GM23338 (cell line): ENCODE results near the gene VCPKMT. TPM values are rescaled to one million over a fixed set of nuclear protein-coding genes. Genes with fewer than 3 reads are reported as not detected.

Experiments
- ATAC-seq: fragments of 200-7000 bp; cut with Tn5 transposase; 3 replicates; pipeline ENCODE4 v1.9.1; 2020
- DNase-seq: peaks from one replicate; pipeline ENCODE4 v3.0.0-alpha.2; 2015; ENCODE audit warnings: low spot score
- H2AFZ ChIP-seq: fragments of 200-600 bp; sonication (generic); 2 replicates; pipeline ENCODE4 v1.8.0; 2016; ENCODE audit warnings: antibody characterized with exemption, mild to moderate bottlenecking, moderate library complexity
- H3F3A ChIP-seq: fragments of 200-600 bp; sonication (generic); replicated peaks from 2 replicates; pipeline ENCODE4 v1.8.0; 2017; ENCODE audit warnings: antibody characterized with exemption, mixed run types, low read depth
- H3K27ac ChIP-seq: fragments of 200-600 bp; sonication (generic); 2 replicates; pipeline ENCODE4 v1.6.1; 2016; ENCODE audit warnings: low read depth
- H3K27me3 ChIP-seq: fragments of 200-600 bp; sonication (generic); 2 replicates; pipeline ENCODE4 v1.8.0; 2016; ENCODE audit warnings: mild to moderate bottlenecking, mixed run types, moderate library complexity; ENCODE audit not compliant: insufficient read depth
- H3K36me3 ChIP-seq: fragments of 200-600 bp; sonication (generic); 2 replicates; pipeline ENCODE4 v1.8.0; 2016; ENCODE audit warnings: mild to moderate bottlenecking; ENCODE audit not compliant: insufficient read depth
- H3K4me1 ChIP-seq: fragments of 200-600 bp; sonication (generic); 2 replicates; pipeline ENCODE4 v1.8.0; 2016; ENCODE audit warnings: mild to moderate bottlenecking, moderate library complexity; ENCODE audit not compliant: insufficient read depth
- H3K4me2 ChIP-seq: fragments of 200-600 bp; sonication (generic); 2 replicates; pipeline ENCODE4 v1.7.1; 2017; ENCODE audit warnings: mixed run types
- H3K4me3 ChIP-seq: fragments of 200-600 bp; sonication (generic); 2 replicates; pipeline ENCODE4 v1.6.1; 2016; ENCODE audit warnings: mixed run types
- H3K79me2 ChIP-seq: fragments of 200-600 bp; sonication (generic); replicated peaks from 2 replicates; pipeline ENCODE4 v1.8.0; 2017; ENCODE audit warnings: mild to moderate bottlenecking; ENCODE audit not compliant: insufficient read depth
- H3K9me2 ChIP-seq: fragments of 200-600 bp; sonication (generic); 2 replicates; pipeline ENCODE4 v1.8.0; 2017; ENCODE audit not compliant: insufficient read depth
- H4K20me1 ChIP-seq: fragments of 200-600 bp; sonication (generic); replicated peaks from 2 replicates; pipeline ENCODE4 v1.8.0; 2017; ENCODE audit warnings: mild to moderate bottlenecking; ENCODE audit not compliant: insufficient read depth
- H3K27ac Mint-ChIP-seq: 2 replicates; pipeline ENCODE4 v1.8.0; 2020; ENCODE audit warnings: inconsistent platforms, mild to moderate bottlenecking, moderate library complexity, mixed read lengths
- H3K27me3 Mint-ChIP-seq: 3 replicates; pipeline ENCODE4 v1.8.0; 2022; ENCODE audit warnings: low read depth, mild to moderate bottlenecking, moderate library complexity, mixed read lengths, inconsistent platforms; ENCODE audit not compliant: insufficient read depth, poor library complexity
- H3K36me3 Mint-ChIP-seq: 3 replicates; pipeline ENCODE4 v1.8.0; 2021; ENCODE audit warnings: low read depth, mild to moderate bottlenecking, inconsistent platforms, moderate library complexity, mixed read lengths
- H3K4me1 Mint-ChIP-seq: 3 replicates; pipeline ENCODE4 v1.8.0; 2020; ENCODE audit warnings: mild to moderate bottlenecking, inconsistent platforms, mixed read lengths
- H3K4me3 Mint-ChIP-seq: 3 replicates; pipeline ENCODE4 v1.8.0; 2021; ENCODE audit warnings: moderate library complexity, mild to moderate bottlenecking, inconsistent platforms, mixed read lengths
- H3K9me3 Mint-ChIP-seq: 3 replicates; pipeline ENCODE4 v1.8.0; 2020; ENCODE audit warnings: moderate library complexity, mild to moderate bottlenecking, inconsistent platforms, mixed read lengths
- CREB1 ChIP-seq: fragments of 250-450 bp; sonication (Bioruptor Pico); IDR thresholded peaks from 2 replicates; pipeline ENCODE4 v1.5.0; 2020; ENCODE audit warnings: low read depth, mild to moderate bottlenecking, moderate library complexity
- ETS1 ChIP-seq: IDR thresholded peaks from 2 replicates; pipeline ENCODE4 v1.6.1; 2016; ENCODE audit warnings: antibody characterized with exemption
- EZH2 ChIP-seq: fragments of 200-600 bp; sonication (generic); IDR thresholded peaks from one replicate; pipeline ENCODE4 v1.8.0; 2017; ENCODE audit warnings: antibody characterized with exemption, mild to moderate bottlenecking, low read depth; ENCODE audit not compliant: unreplicated experiment
- EZH2phosphoT487 ChIP-seq: fragments of 200-600 bp; sonication (generic); IDR thresholded peaks from one replicate; pipeline ENCODE4 v1.8.1; 2018; ENCODE audit warnings: antibody characterized with exemption; ENCODE audit not compliant: unreplicated experiment
- JUNB ChIP-seq: IDR thresholded peaks from one replicate; pipeline ENCODE4 v1.6.1; 2016; ENCODE audit warnings: antibody characterized with exemption; ENCODE audit not compliant: unreplicated experiment
- NANOG ChIP-seq: IDR thresholded peaks from 2 replicates; pipeline ENCODE4 v1.6.1; 2016; ENCODE audit warnings: antibody characterized with exemption, borderline replicate concordance
- POLR2AphosphoS5 ChIP-seq: IDR thresholded peaks from 2 replicates; pipeline ENCODE4 v1.6.1; 2016; ENCODE audit warnings: antibody characterized with exemption, low read depth
- REST ChIP-seq: IDR thresholded peaks from one replicate; pipeline ENCODE4 v1.6.1; 2018; ENCODE audit warnings: antibody characterized with exemption; ENCODE audit not compliant: unreplicated experiment
- STAT1 ChIP-seq: IDR thresholded peaks from one replicate; pipeline ENCODE4 v1.6.1; 2016; ENCODE audit warnings: antibody characterized with exemption; ENCODE audit not compliant: unreplicated experiment
- ZNF114 ChIP-seq: fragments of 250-450 bp; sonication (Bioruptor Pico); IDR thresholded peaks from 2 replicates; pipeline ENCODE4 v1.5.0; 2020; ENCODE audit warnings: mild to moderate bottlenecking, moderate library complexity
- ZNF331 ChIP-seq: fragments of 250-450 bp; sonication (Bioruptor Pico); IDR thresholded peaks from 2 replicates; pipeline ENCODE4 v1.5.0; 2020; ENCODE audit warnings: low read depth, mild to moderate bottlenecking, moderate library complexity
- polyA plus RNA-seq: library from polyadenylated mRNA; unstranded; fragments of >200 nt; fragmentation: Nextera tagmentation; extraction: Ambion mirVana; gene quantifications from 2 replicates; pipeline ENCODE4 v1.2.1, GENCODE V29; 2016
- total RNA-seq: library from RNA; depleted of rRNA; stranded (reverse); fragments of >200 nt; shearing (Covaris generic); gene quantifications from 2 replicates; pipeline ENCODE4 v1.2.3, GENCODE V29; 2014
- TF ChIP-seq, protein P1 (sequence below): fragments of 250-450 bp; sonication (Bioruptor Pico); IDR thresholded peaks from 2 replicates; pipeline ENCODE4 v1.5.0; 2020; ENCODE audit warnings: mild to moderate bottlenecking, moderate library complexity
- TF ChIP-seq, protein P2 (sequence below), 2 experiments: fragments of 200-600 bp in 1 of 2; sonication (generic) in 1 of 2; conservative IDR thresholded peaks; 2 replicates each; pipeline versions ENCODE4 v1.5.1 to v1.6.1; 2016 to 2017; ENCODE audit warnings: antibody characterized with exemption in 2 of 2, low read depth in 2 of 2, mild to moderate bottlenecking in 2 of 2, moderate library complexity in 1 of 2

Gene VCPKMT
- total and polyA plus RNA-seq, 2 experiments from 2014 or later: 12.3 to 15.8 TPM

- H3K9me2 ChIP-seq: 0 out of 2 replicates have a peak, but pooled peaks cover 2% of the 10 kb centered on the region
- H3K27me3 ChIP-seq: no peaks in the 10 kb centered on the region
- no peaks in the 10 kb centered on the region for H3K36me3 Mint-ChIP-seq
- no peaks in the 10 kb centered on the region for H3F3A ChIP-seq
- DNase-seq: no peak
- H3K27me3 Mint-ChIP-seq: peaks cover 3% of the 10 kb centered on the region
- no peak overlapping the region for H3K4me3 ChIP-seq
- no peak overlapping the region for H3K4me2 ChIP-seq
- no peaks in the 10 kb centered on the region for H3K4me1 ChIP-seq
- no peak for ATAC-seq
- H3K4me1 Mint-ChIP-seq: no peaks in the 10 kb centered on the region
- no peak for TF ChIP-seq ZNF331 (CRISPR knock-in tag)
- TF ChIP-seq ZNF114: no peak
- TF ChIP-seq, protein P1, sequence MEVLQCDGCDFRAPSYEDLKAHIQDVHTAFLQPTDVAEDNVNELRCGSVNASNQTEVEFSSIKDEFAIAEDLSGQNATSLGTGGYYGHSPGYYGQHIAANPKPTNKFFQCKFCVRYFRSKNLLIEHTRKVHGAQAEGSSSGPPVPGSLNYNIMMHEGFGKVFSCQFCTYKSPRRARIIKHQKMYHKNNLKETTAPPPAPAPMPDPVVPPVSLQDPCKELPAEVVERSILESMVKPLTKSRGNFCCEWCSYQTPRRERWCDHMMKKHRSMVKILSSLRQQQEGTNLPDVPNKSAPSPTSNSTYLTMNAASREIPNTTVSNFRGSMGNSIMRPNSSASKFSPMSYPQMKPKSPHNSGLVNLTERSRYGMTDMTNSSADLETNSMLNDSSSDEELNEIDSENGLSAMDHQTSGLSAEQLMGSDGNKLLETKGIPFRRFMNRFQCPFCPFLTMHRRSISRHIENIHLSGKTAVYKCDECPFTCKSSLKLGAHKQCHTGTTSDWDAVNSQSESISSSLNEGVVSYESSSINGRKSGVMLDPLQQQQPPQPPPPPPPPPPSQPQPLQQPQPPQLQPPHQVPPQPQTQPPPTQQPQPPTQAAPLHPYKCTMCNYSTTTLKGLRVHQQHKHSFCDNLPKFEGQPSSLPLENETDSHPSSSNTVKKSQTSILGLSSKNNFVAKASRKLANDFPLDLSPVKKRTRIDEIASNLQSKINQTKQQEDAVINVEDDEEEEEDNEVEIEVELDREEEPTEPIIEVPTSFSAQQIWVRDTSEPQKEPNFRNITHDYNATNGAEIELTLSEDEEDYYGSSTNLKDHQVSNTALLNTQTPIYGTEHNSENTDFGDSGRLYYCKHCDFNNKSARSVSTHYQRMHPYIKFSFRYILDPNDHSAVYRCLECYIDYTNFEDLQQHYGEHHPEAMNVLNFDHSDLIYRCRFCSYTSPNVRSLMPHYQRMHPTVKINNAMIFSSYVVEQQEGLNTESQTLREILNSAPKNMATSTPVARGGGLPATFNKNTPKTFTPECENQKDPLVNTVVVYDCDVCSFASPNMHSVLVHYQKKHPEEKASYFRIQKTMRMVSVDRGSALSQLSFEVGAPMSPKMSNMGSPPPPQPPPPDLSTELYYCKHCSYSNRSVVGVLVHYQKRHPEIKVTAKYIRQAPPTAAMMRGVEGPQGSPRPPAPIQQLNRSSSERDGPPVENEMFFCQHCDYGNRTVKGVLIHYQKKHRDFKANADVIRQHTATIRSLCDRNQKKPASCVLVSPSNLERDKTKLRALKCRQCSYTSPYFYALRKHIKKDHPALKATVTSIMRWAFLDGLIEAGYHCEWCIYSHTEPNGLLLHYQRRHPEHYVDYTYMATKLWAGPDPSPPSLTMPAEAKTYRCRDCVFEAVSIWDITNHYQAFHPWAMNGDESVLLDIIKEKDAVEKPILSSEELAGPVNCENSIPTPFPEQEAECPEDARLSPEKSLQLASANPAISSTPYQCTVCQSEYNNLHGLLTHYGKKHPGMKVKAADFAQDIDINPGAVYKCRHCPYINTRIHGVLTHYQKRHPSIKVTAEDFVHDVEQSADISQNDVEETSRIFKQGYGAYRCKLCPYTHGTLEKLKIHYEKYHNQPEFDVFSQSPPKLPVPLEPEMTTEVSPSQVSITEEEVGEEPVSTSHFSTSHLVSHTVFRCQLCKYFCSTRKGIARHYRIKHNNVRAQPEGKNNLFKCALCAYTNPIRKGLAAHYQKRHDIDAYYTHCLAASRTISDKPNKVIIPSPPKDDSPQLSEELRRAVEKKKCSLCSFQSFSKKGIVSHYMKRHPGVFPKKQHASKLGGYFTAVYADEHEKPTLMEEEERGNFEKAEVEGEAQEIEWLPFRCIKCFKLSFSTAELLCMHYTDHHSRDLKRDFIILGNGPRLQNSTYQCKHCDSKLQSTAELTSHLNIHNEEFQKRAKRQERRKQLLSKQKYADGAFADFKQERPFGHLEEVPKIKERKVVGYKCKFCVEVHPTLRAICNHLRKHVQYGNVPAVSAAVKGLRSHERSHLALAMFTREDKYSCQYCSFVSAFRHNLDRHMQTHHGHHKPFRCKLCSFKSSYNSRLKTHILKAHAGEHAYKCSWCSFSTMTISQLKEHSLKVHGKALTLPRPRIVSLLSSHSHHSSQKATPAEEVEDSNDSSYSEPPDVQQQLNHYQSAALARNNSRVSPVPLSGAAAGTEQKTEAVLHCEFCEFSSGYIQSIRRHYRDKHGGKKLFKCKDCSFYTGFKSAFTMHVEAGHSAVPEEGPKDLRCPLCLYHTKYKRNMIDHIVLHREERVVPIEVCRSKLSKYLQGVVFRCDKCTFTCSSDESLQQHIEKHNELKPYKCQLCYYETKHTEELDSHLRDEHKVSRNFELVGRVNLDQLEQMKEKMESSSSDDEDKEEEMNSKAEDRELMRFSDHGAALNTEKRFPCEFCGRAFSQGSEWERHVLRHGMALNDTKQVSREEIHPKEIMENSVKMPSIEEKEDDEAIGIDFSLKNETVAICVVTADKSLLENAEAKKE: no peak
- TF ChIP-seq, protein P2, sequence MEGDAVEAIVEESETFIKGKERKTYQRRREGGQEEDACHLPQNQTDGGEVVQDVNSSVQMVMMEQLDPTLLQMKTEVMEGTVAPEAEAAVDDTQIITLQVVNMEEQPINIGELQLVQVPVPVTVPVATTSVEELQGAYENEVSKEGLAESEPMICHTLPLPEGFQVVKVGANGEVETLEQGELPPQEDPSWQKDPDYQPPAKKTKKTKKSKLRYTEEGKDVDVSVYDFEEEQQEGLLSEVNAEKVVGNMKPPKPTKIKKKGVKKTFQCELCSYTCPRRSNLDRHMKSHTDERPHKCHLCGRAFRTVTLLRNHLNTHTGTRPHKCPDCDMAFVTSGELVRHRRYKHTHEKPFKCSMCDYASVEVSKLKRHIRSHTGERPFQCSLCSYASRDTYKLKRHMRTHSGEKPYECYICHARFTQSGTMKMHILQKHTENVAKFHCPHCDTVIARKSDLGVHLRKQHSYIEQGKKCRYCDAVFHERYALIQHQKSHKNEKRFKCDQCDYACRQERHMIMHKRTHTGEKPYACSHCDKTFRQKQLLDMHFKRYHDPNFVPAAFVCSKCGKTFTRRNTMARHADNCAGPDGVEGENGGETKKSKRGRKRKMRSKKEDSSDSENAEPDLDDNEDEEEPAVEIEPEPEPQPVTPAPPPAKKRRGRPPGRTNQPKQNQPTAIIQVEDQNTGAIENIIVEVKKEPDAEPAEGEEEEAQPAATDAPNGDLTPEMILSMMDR (conservative IDR thresholded peaks at IDR 0.05; ENCODE audit: low read depth in 2 of 2): no peak
- TF ChIP-seq ETS1: no peak
- no peak for TF ChIP-seq POLR2AphosphoS5
- TF ChIP-seq CREB1 (CRISPR knock-in tag): no peak
- no peak for TF ChIP-seq REST
- no peak for TF ChIP-seq NANOG
- no peak for TF ChIP-seq EZH2phosphoT487
- TF ChIP-seq STAT1: no peak
- no peak for TF ChIP-seq EZH2
- TF ChIP-seq JUNB: no peak
- no peaks in the 10 kb centered on the region for H3K36me3 ChIP-seq
- no peaks in the 10 kb centered on the region for H3K9me3 Mint-ChIP-seq
- H3K4me3 Mint-ChIP-seq: no peak overlapping the region
- no peak overlapping the region for H2AFZ ChIP-seq
- no peaks in the 10 kb centered on the region for H3K79me2 ChIP-seq
- no peaks in the 10 kb centered on the region for H4K20me1 ChIP-seq
- no peak overlapping the region for H3K27ac ChIP-seq
- no peak overlapping the region for H3K27ac Mint-ChIP-seq
Observed at GRCh38 chr14:50100805-50101204, 15.6 kb downstream of the VCPKMT start.
